Loucy (cell line): ENCODE data around the gene TMEM163.

Experiments
- H2AFZ ChIP-seq: fragments of 200-600 bp; sonication (generic); 2 replicates; pipeline ENCODE4 v1.6.0; 2016; ENCODE audit warnings: antibody characterized with exemption, mild to moderate bottlenecking, low read length, moderate library complexity
- H3F3A ChIP-seq: fragments of 200-600 bp; 2 replicates; pipeline ENCODE4 v1.6.0; 2016; ENCODE audit warnings: antibody characterized with exemption, low read depth, mild to moderate bottlenecking
- H3K27me3 ChIP-seq: fragments of 200-600 bp; sonication (generic); 2 replicates; pipeline ENCODE4 v1.6.1; 2014; ENCODE audit warnings: low read length, mild to moderate bottlenecking; ENCODE audit not compliant: insufficient read depth, poor library complexity, severe bottlenecking
- H3K36me3 ChIP-seq: fragments of 200-600 bp; sonication (generic); 2 replicates; pipeline ENCODE4 v1.6.1; 2016; ENCODE audit warnings: low read length; ENCODE audit not compliant: insufficient read depth
- H3K4me1 ChIP-seq: fragments of 200-600 bp; sonication (generic); 2 replicates; pipeline ENCODE4 v1.5.1; 2014; ENCODE audit warnings: low read length, mild to moderate bottlenecking; ENCODE audit not compliant: insufficient read depth, poor library complexity, severe bottlenecking
- H3K4me2 ChIP-seq: fragments of 200-600 bp; sonication (generic); 2 replicates; pipeline ENCODE4 v1.6.0; 2014; ENCODE audit warnings: antibody characterized with exemption, low read length, low read depth, mild to moderate bottlenecking; ENCODE audit not compliant: poor library complexity, severe bottlenecking
- H3K4me3 ChIP-seq: fragments of 200-600 bp; sonication (generic); 2 replicates; pipeline ENCODE4 v1.5.1; 2014; ENCODE audit warnings: low read length, mild to moderate bottlenecking, mixed read lengths; ENCODE audit not compliant: poor library complexity, severe bottlenecking
- H3K79me2 ChIP-seq: fragments of 200-600 bp; sonication (generic); 2 replicates; pipeline ENCODE4 v1.6.1; 2014; ENCODE audit warnings: low read length; ENCODE audit not compliant: insufficient read depth
- H3K9ac ChIP-seq: fragments of 200-600 bp; sonication (generic); 2 replicates; pipeline ENCODE4 v1.6.0; 2014; ENCODE audit warnings: mild to moderate bottlenecking, low read depth, low read length, moderate library complexity; ENCODE audit not compliant: poor library complexity, severe bottlenecking
- H3K9me2 ChIP-seq: fragments of 200-600 bp; sonication (generic); replicated peaks from 2 replicates; pipeline ENCODE4 v1.6.1; 2016; ENCODE audit warnings: low read depth, low read length, mixed read lengths
- H3K9me3 ChIP-seq: fragments of 200-600 bp; sonication (generic); 2 replicates; pipeline ENCODE4 v1.6.1; 2014; ENCODE audit warnings: mild to moderate bottlenecking, antibody characterized with exemption, low read length, low read depth; ENCODE audit not compliant: insufficient read depth
- H4K20me1 ChIP-seq: fragments of 200-600 bp; sonication (generic); 2 replicates; pipeline ENCODE4 v1.6.0; 2014; ENCODE audit warnings: antibody characterized with exemption, low read length, mild to moderate bottlenecking; ENCODE audit not compliant: insufficient read depth, poor library complexity, severe bottlenecking
- EZH2phosphoT487 ChIP-seq: fragments of 200-600 bp; IDR thresholded peaks from 2 replicates; pipeline ENCODE4 v1.6.1; 2018; ENCODE audit warnings: antibody characterized with exemption, mild to moderate bottlenecking, moderate library complexity, borderline replicate concordance
- TF ChIP-seq, protein P1 (sequence below): fragments of 200-600 bp; sonication (generic); conservative IDR thresholded peaks from 2 replicates; pipeline ENCODE4 v1.5.1; 2014; ENCODE audit warnings: mild to moderate bottlenecking, antibody characterized with exemption, low read length

TMEM163 gene

DNA sequence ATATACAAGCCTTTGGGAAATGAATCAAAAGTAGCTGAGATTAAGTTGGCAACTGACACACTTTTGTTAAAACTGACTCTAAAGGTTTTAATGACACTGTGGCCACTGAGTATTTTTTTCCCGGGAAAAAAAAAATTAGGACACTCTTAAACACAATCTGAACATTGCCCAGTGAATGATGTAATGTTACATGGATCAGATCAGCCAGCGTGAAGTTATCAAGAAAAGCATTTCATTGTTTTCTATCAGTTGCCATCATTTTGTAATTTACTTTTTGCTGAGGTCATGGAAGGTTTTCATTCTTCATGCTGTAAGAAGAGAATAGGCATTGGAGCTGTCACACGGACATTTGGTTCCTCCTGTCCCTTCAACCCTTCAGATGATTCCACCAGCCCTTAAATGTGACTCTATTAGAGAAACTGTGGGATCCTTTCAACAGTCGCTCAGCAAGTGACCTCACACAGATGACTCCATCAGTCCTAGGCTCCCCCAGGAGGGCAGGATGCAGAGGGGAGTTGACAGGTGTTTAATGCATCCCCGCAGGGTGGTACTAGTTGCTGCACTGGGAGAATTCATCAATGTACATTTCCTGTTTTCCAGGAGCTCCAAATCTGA, 300.7 kb downstream of the TMEM163 start:
- Histone ChIP-seq H3K9me2 (no peaks in the 10 kb centered on the region), H4K20me1 (no peaks in the 10 kb centered on the region), H3K9me3 (no peaks in the 10 kb centered on the region), H3K36me3 (peaks cover 57% of the 10 kb centered on the region; the same call in 1 of the 2 replicates), H3K27me3 (no peaks in the 10 kb centered on the region), H3K79me2 (peaks cover 4% of the 10 kb centered on the region; the same call in 1 of the 2 replicates), H3K4me2 (no peak overlapping the region), H3K4me3 (no peak overlapping the region), H3K4me1 (no peaks in the 10 kb centered on the region), H3K9ac (no peak overlapping the region), H3F3A (no peaks in the 10 kb centered on the region), H2AFZ (no peak overlapping the region)
- TF ChIP-seq, protein P1, sequence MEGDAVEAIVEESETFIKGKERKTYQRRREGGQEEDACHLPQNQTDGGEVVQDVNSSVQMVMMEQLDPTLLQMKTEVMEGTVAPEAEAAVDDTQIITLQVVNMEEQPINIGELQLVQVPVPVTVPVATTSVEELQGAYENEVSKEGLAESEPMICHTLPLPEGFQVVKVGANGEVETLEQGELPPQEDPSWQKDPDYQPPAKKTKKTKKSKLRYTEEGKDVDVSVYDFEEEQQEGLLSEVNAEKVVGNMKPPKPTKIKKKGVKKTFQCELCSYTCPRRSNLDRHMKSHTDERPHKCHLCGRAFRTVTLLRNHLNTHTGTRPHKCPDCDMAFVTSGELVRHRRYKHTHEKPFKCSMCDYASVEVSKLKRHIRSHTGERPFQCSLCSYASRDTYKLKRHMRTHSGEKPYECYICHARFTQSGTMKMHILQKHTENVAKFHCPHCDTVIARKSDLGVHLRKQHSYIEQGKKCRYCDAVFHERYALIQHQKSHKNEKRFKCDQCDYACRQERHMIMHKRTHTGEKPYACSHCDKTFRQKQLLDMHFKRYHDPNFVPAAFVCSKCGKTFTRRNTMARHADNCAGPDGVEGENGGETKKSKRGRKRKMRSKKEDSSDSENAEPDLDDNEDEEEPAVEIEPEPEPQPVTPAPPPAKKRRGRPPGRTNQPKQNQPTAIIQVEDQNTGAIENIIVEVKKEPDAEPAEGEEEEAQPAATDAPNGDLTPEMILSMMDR = no peak
- no peak for TF ChIP-seq EZH2phosphoT487

DNA sequence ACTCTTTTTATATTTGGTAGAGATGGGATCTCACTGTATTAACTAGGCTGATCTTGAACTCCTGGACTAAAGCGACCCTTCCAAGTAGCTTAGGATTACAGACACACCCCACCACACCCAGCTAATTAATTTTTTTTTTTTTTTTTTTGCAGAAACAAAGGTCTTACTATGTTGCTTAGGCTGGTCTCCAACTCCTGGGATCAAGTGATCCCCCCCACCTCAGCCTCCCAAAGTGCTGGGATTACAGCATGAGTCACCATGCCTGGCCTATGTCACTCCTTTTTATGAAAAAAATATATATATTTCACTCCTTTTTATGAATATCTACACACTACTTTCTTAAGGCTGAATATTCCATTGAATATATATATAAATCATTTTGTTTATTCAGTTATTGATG, 302.2 kb downstream of the TMEM163 start:
- H3K9me3 ChIP-seq = no peaks in the 10 kb centered on the region
- H2AFZ ChIP-seq = no peak overlapping the region
- H3K79me2 ChIP-seq = peaks cover 4% of the 10 kb centered on the region; the same call in 1 of the 2 replicates
- H3K9me2 ChIP-seq = no peaks in the 10 kb centered on the region
- peaks cover 49% of the 10 kb centered on the region; the same call in 1 of the 2 replicates for H3K36me3 ChIP-seq
- H3K4me1 ChIP-seq = peaks cover 10% of the 10 kb centered on the region
- no peak overlapping the region for H3K9ac ChIP-seq
- 0 out of 2 replicates have a peak, but pooled peaks cover 2% of the 10 kb centered on the region for H3F3A ChIP-seq
- TF ChIP-seq, protein P1 = no peak
- no peak for TF ChIP-seq EZH2phosphoT487
- no peak overlapping the region for H3K4me3 ChIP-seq
- no peaks in the 10 kb centered on the region for H4K20me1 ChIP-seq
- H3K27me3 ChIP-seq = no peaks in the 10 kb centered on the region
- H3K4me2 ChIP-seq = no peak overlapping the region

DNA sequence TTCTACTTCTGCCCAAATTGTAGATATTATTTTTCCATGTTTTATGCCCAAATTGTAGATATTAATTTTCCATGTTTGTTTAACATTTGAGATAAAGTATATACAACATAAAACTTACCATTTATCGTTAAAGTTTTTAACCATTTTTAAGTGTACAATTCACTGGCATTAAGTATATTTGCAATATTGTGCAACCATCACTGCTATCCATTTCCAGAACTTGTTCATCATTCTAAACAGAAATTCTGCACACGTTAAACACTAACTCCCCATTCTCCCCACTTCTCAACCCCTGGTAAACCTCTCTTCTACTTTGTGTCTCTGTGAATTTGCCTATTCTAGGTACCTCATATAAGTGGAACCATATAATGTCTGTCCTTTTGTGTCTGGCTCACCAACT, 302.8 kb downstream of the TMEM163 start:
- no peaks in the 10 kb centered on the region for H4K20me1 ChIP-seq
- peaks cover 16% of the 10 kb centered on the region for H3K4me1 ChIP-seq
- no peak overlapping the region for H2AFZ ChIP-seq
- peaks cover 6% of the 10 kb centered on the region; the same call in 1 of the 2 replicates for H3F3A ChIP-seq
- peaks cover 4% of the 10 kb centered on the region; the same call in 1 of the 2 replicates for H3K79me2 ChIP-seq
- H3K4me3 ChIP-seq = no peak overlapping the region
- H3K27me3 ChIP-seq = no peaks in the 10 kb centered on the region
- no peak overlapping the region for H3K9ac ChIP-seq
- no peaks in the 10 kb centered on the region for H3K9me3 ChIP-seq
- H3K36me3 ChIP-seq = peaks cover 49% of the 10 kb centered on the region; the same call in 1 of the 2 replicates
- TF ChIP-seq EZH2phosphoT487 = no peak
- TF ChIP-seq, protein P1 = no peak
- no peaks in the 10 kb centered on the region for H3K9me2 ChIP-seq
- no peak overlapping the region for H3K4me2 ChIP-seq
